HepG2 (cell line): Measurements from ENCODE around the gene TIMP3. TPM values are rescaled to one million over a fixed set of nuclear protein-coding genes. Genes with fewer than 3 reads are reported as not detected.
A peak's percentile ranks its signal among the peaks of the same experiment; 100 is the strongest.

Experiments
- GATA4 ChIP-seq: sonication (generic); IDR thresholded peaks from 2 replicates; pipeline ENCODE4 v1.6.1; 2016; ENCODE audit warnings: antibody characterized with exemption, low read depth, borderline replicate concordance
- GLI4 ChIP-seq: sonication (generic); formaldehyde crosslinking; IDR thresholded peaks from 2 replicates; pipeline ENCODE4 v1.5.1; 2020; ENCODE audit warnings: missing genetic modification reagents, mild to moderate bottlenecking, moderate library complexity, borderline replicate concordance
- HMG20B ChIP-seq: conservative IDR thresholded peaks from 2 replicates; pipeline ENCODE4 v1.6.1; 2016; ENCODE audit warnings: missing genetic modification reagents, missing compliant biosample characterization
- KLF13 ChIP-seq: sonication (generic); formaldehyde crosslinking; IDR thresholded peaks from 2 replicates; pipeline ENCODE4 v1.4.0; 2020; ENCODE audit warnings: mild to moderate bottlenecking, missing genetic modification reagents
- KLF16 ChIP-seq, 2 experiments: sonication (generic) in 1 of 2; formaldehyde crosslinking in 1 of 2; IDR thresholded peaks; 2 replicates each; pipeline versions ENCODE4 v1.6.1 to v1.8.0; 2016 to 2023; ENCODE audit warnings: missing genetic modification reagents in 2 of 2, missing compliant biosample characterization in 1 of 2
- NONO ChIP-seq, 2 experiments: fragments of 450-650 bp in 1 of 2; sonication (generic) in 1 of 2; formaldehyde crosslinking in 1 of 2; IDR thresholded peaks in 1 of 2; conservative IDR thresholded peaks in 1 of 2; 2 replicates each; pipeline versions ENCODE4 v1.6.1 to v1.8.0; 2017 to 2022; ENCODE audit warnings: mild to moderate bottlenecking in 1 of 2, missing genetic modification reagents in 1 of 2, moderate library complexity in 1 of 2
- PBX2 ChIP-seq: IDR thresholded peaks from 2 replicates; pipeline ENCODE4 v1.6.1; 2016; ENCODE audit warnings: control low read depth
- PRDM4 ChIP-seq: sonication (generic); formaldehyde crosslinking; IDR thresholded peaks from 2 replicates; pipeline ENCODE4 v1.9.0; 2021; ENCODE audit warnings: missing genetic modification reagents, borderline replicate concordance
- SMAD1 ChIP-seq: sonication (generic); formaldehyde crosslinking; IDR thresholded peaks from 2 replicates; pipeline ENCODE4 v1.4.0; 2020; ENCODE audit warnings: missing genetic modification reagents, low read depth, mild to moderate bottlenecking, borderline replicate concordance
- ZNF562 ChIP-seq: sonication (generic); formaldehyde crosslinking; IDR thresholded peaks from 2 replicates; pipeline ENCODE4 v1.8.0; 2022; ENCODE audit warnings: missing genetic modification reagents, borderline replicate concordance
- ZNF660 ChIP-seq: sonication (generic); formaldehyde crosslinking; IDR thresholded peaks from 2 replicates; pipeline ENCODE4 v1.5.1; 2020; ENCODE audit warnings: mild to moderate bottlenecking, low read depth, missing genetic modification reagents, borderline replicate concordance
- polyA plus RNA-seq, 8 experiments: library from polyadenylated mRNA; depleted of rRNA in 3 of 8; stranded (reverse) in 7 of 8; unstranded in 1 of 8; fragments of >200 nt; fragmentation: Illumina TruSeq in 4 of 8; extraction: Trizol in 4 of 8; gene quantifications; 2 replicates each; pipeline versions ENCODE4 v1.2.1 to v1.2.3, GENCODE V29; 2011 to 2016; ENCODE audit warnings: low read depth in 4 of 8, missing spikeins in 1 of 8, mixed read lengths in 1 of 8; ENCODE audit not compliant: insufficient read depth in 1 of 8
- total RNA-seq, 5 experiments: library from RNA; depleted of rRNA; stranded (reverse); fragments of >200 nt; fragmentation: Illumina TruSeq; extraction: Trizol; gene quantifications; 2 replicates each; pipeline ENCODE4 v1.2.3, GENCODE V29; 2016; ENCODE audit warnings: low read depth in 1 of 5
- TF ChIP-seq, protein P1 (sequence below): sonication (generic); formaldehyde crosslinking; IDR thresholded peaks from 2 replicates; pipeline ENCODE4 v1.5.0; 2020; ENCODE audit warnings: mild to moderate bottlenecking, missing genetic modification reagents
- TF ChIP-seq, protein P2 (sequence below): IDR thresholded peaks from 2 replicates; pipeline ENCODE4 v1.6.1; 2016; ENCODE audit warnings: low read depth
- TF ChIP-seq, protein P3 (sequence below): sonication (generic); formaldehyde crosslinking; IDR thresholded peaks from 2 replicates; pipeline ENCODE4 v1.4.0; 2020; ENCODE audit warnings: mild to moderate bottlenecking, missing genetic modification reagents, borderline replicate concordance

The TIMP3 gene
- total and polyA plus RNA-seq, 2 of the 13 experiments (the other 11 are each of a cell fraction or from before 2014, with no cell fraction given), result 57.3 to 86.6 TPM

GRCh38 chr22:32789797-32790620 lies 11.5 kb upstream of the TIMP3 start (continued):
- no peak for TF ChIP-seq PBX2 (CRISPR knock-in tag)
- TF ChIP-seq, protein P1, sequence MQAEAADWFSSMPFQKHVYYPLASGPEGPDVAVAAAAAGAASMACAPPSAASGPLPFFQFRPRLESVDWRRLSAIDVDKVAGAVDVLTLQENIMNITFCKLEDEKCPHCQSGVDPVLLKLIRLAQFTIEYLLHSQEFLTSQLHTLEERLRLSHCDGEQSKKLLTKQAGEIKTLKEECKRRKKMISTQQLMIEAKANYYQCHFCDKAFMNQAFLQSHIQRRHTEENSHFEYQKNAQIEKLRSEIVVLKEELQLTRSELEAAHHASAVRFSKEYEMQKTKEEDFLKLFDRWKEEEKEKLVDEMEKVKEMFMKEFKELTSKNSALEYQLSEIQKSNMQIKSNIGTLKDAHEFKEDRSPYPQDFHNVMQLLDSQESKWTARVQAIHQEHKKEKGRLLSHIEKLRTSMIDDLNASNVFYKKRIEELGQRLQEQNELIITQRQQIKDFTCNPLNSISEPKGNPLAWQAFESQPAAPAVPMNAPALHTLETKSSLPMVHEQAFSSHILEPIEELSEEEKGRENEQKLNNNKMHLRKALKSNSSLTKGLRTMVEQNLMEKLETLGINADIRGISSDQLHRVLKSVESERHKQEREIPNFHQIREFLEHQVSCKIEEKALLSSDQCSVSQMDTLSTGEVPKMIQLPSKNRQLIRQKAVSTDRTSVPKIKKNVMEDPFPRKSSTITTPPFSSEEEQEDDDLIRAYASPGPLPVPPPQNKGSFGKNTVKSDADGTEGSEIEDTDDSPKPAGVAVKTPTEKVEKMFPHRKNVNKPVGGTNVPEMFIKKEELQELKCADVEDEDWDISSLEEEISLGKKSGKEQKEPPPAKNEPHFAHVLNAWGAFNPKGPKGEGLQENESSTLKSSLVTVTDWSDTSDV (CRISPR knock-in tag), result no peak
- 0 out of 2 replicates have a peak, but pooled peaks have one; percentile 25 for TF ChIP-seq HMG20B
- TF ChIP-seq, protein P2, sequence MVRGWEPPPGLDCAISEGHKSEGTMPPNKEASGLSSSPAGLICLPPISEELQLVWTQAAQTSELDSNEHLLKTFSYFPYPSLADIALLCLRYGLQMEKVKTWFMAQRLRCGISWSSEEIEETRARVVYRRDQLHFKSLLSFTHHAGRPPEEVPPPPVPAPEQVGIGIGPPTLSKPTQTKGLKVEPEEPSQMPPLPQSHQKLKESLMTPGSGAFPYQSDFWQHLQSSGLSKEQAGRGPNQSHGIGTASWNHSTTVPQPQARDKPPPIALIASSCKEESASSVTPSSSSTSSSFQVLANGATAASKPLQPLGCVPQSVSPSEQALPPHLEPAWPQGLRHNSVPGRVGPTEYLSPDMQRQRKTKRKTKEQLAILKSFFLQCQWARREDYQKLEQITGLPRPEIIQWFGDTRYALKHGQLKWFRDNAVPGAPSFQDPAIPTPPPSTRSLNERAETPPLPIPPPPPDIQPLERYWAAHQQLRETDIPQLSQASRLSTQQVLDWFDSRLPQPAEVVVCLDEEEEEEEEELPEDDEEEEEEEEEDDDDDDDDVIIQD (CRISPR knock-in tag), result peak; percentile 81
- TF ChIP-seq ZNF660 (CRISPR knock-in tag), result no peak
- TF ChIP-seq ZNF562, result no peak
- no peak for TF ChIP-seq NONO (IDR thresholded peaks at IDR 0.05)
- no peak for TF ChIP-seq NONO (CRISPR knock-in tag; conservative IDR thresholded peaks at IDR 0.05)
- TF ChIP-seq GLI4, result no peak
- peak in 1 of 2 experiments; percentile 18; a peak in 1 of 4 replicates for TF ChIP-seq KLF16 (CRISPR knock-in tag; IDR thresholded peaks at IDR 0.05)
- no peak for TF ChIP-seq PRDM4 (CRISPR knock-in tag)
- no peak for TF ChIP-seq GATA4
- no peak for TF ChIP-seq SMAD1 (CRISPR knock-in tag)
- no peak for TF ChIP-seq KLF13
- TF ChIP-seq, protein P3, sequence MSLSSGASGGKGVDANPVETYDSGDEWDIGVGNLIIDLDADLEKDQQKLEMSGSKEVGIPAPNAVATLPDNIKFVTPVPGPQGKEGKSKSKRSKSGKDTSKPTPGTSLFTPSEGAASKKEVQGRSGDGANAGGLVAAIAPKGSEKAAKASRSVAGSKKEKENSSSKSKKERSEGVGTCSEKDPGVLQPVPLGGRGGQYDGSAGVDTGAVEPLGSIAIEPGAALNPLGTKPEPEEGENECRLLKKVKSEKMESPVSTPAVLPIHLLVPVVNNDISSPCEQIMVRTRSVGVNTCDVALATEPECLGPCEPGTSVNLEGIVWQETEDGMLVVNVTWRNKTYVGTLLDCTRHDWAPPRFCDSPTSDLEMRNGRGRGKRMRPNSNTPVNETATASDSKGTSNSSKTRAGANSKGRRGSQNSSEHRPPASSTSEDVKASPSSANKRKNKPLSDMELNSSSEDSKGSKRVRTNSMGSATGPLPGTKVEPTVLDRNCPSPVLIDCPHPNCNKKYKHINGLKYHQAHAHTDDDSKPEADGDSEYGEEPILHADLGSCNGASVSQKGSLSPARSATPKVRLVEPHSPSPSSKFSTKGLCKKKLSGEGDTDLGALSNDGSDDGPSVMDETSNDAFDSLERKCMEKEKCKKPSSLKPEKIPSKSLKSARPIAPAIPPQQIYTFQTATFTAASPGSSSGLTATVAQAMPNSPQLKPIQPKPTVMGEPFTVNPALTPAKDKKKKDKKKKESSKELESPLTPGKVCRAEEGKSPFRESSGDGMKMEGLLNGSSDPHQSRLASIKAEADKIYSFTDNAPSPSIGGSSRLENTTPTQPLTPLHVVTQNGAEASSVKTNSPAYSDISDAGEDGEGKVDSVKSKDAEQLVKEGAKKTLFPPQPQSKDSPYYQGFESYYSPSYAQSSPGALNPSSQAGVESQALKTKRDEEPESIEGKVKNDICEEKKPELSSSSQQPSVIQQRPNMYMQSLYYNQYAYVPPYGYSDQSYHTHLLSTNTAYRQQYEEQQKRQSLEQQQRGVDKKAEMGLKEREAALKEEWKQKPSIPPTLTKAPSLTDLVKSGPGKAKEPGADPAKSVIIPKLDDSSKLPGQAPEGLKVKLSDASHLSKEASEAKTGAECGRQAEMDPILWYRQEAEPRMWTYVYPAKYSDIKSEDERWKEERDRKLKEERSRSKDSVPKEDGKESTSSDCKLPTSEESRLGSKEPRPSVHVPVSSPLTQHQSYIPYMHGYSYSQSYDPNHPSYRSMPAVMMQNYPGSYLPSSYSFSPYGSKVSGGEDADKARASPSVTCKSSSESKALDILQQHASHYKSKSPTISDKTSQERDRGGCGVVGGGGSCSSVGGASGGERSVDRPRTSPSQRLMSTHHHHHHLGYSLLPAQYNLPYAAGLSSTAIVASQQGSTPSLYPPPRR (CRISPR knock-in tag), result no peak
